HepG2 (cell line): ENCODE data around the gene BAIAP3. TPM values are rescaled to one million over a fixed set of nuclear protein-coding genes. Genes with fewer than 3 reads are reported as not detected.

ENCODE experiments used
- AGO1 ChIP-seq: fragments of 200-400 bp; formaldehyde crosslinking; IDR thresholded peaks from 2 replicates; pipeline ENCODE4 v1.6.1; 2017; ENCODE audit warnings: mild to moderate bottlenecking, low read depth, low read length, moderate library complexity; ENCODE audit not compliant: poor library complexity, severe bottlenecking
- ARHGAP35 ChIP-seq: sonication (generic); formaldehyde crosslinking; IDR thresholded peaks from 2 replicates; pipeline ENCODE4 v1.9.0; 2022; ENCODE audit warnings: mild to moderate bottlenecking, inconsistent platforms, moderate library complexity, missing genetic modification reagents, borderline replicate concordance
- ETV6 ChIP-seq: sonication (generic); formaldehyde crosslinking; conservative IDR thresholded peaks from 2 replicates; pipeline ENCODE4 v1.4.0; 2020; ENCODE audit warnings: missing genetic modification reagents
- FOSL2 ChIP-seq: sonication (generic); formaldehyde crosslinking; IDR thresholded peaks from 2 replicates; pipeline ENCODE4 v1.4.0; 2020; ENCODE audit warnings: missing genetic modification reagents
- FOXA1 ChIP-seq, 2 experiments: fragments of 450-650 bp in 1 of 2; sonication (generic) in 1 of 2; formaldehyde crosslinking in 1 of 2; IDR thresholded peaks; 2 replicates each; pipeline versions ENCODE4 v1.4.0 to v1.6.1; 2016 to 2020; ENCODE audit warnings: missing genetic modification reagents in 1 of 2
- GPBP1L1 ChIP-seq: sonication (generic); formaldehyde crosslinking; IDR thresholded peaks from 2 replicates; pipeline ENCODE4 v1.5.0; 2020; ENCODE audit warnings: mild to moderate bottlenecking, missing genetic modification reagents
- HOMEZ ChIP-seq: IDR thresholded peaks from 2 replicates; pipeline ENCODE4 v1.6.1; 2016; ENCODE audit warnings: low read depth
- KAT8 ChIP-seq: IDR thresholded peaks from 2 replicates; pipeline ENCODE4 v1.6.1; 2016; ENCODE audit warnings: missing genetic modification reagents, missing compliant biosample characterization
- MBD4 ChIP-seq: IDR thresholded peaks from 2 replicates; pipeline ENCODE4 v1.6.1; 2012; ENCODE audit warnings: low read length, inconsistent platforms, borderline replicate concordance
- MIER3 ChIP-seq: IDR thresholded peaks from 2 replicates; pipeline ENCODE4 v1.6.1; 2016; ENCODE audit warnings: missing compliant biosample characterization, borderline replicate concordance
- MNT ChIP-seq: fragments of 450-650 bp; IDR thresholded peaks from 2 replicates; pipeline ENCODE4 v1.6.1; 2016
- SMYD3 ChIP-seq: sonication (generic); formaldehyde crosslinking; IDR thresholded peaks from 2 replicates; pipeline ENCODE4 v1.8.1; 2023; ENCODE audit warnings: mild to moderate bottlenecking, missing genetic modification reagents
- TEAD3 ChIP-seq: optimal IDR thresholded peaks from 2 replicates; pipeline ENCODE3; 2016; ENCODE audit warnings: borderline replicate concordance
- TFE3 ChIP-seq: IDR thresholded peaks from 2 replicates; pipeline ENCODE4 v1.6.1; 2016
- ZNF496 ChIP-seq: sonication (generic); formaldehyde crosslinking; IDR thresholded peaks from 2 replicates; pipeline ENCODE4 v1.8.1; 2023; ENCODE audit warnings: mild to moderate bottlenecking, moderate library complexity, missing genetic modification reagents; ENCODE audit not compliant: insufficient replicate concordance
- ZNF607 ChIP-seq: sonication (generic); formaldehyde crosslinking; IDR thresholded peaks from 2 replicates; pipeline ENCODE4 v1.5.1; 2020; ENCODE audit warnings: missing genetic modification reagents, mild to moderate bottlenecking, borderline replicate concordance
- polyA plus RNA-seq, 8 experiments: library from polyadenylated mRNA; depleted of rRNA in 3 of 8; stranded (reverse) in 7 of 8; unstranded in 1 of 8; fragments of >200 nt; fragmentation: Illumina TruSeq in 4 of 8; extraction: Trizol in 4 of 8; gene quantifications; 2 replicates each; pipeline versions ENCODE4 v1.2.1 to v1.2.3, GENCODE V29; 2011 to 2016; ENCODE audit warnings: low read depth in 4 of 8, missing spikeins in 1 of 8, mixed read lengths in 1 of 8; ENCODE audit not compliant: insufficient read depth in 1 of 8
- total RNA-seq, 5 experiments: library from RNA; depleted of rRNA; stranded (reverse); fragments of >200 nt; fragmentation: Illumina TruSeq; extraction: Trizol; gene quantifications; 2 replicates each; pipeline ENCODE4 v1.2.3, GENCODE V29; 2016; ENCODE audit warnings: low read depth in 1 of 5

The BAIAP3 gene
- total and polyA plus RNA-seq, 2 of the 13 experiments (the other 11 are each of a cell fraction or from before 2014, with no cell fraction given) = 3.2 to 5.7 TPM

GRCh38 chr16:1297018-1297696 is 36.3 kb upstream of the BAIAP3 start (continued):
- TF ChIP-seq GPBP1L1 (CRISPR knock-in tag) (no peak), HOMEZ (peak; percentile 31; the same call in 1 of the 2 replicates), FOXA1 (IDR thresholded peaks at IDR 0.05) (no peak), FOXA1 (CRISPR knock-in tag; IDR thresholded peaks at IDR 0.05) (no peak), AGO1 (no peak), ETV6 (CRISPR knock-in tag) (no peak), SMYD3 (CRISPR knock-in tag) (no peak), ZNF607 (peak; percentile 45; the same call in 1 of the 2 replicates), TFE3 (peak; percentile 98), FOSL2 (CRISPR knock-in tag) (peak; percentile 94), KAT8 (0 out of 2 replicates have a peak, but pooled peaks have one; percentile 21), ZNF496 (CRISPR knock-in tag) (no peak), ARHGAP35 (no peak), MBD4 (no peak), MNT (0 out of 2 replicates have a peak, but pooled peaks have one; percentile 26), MIER3 (CRISPR knock-in tag) (0 out of 2 replicates have a peak, but pooled peaks have one; percentile 22), TEAD3 (CRISPR knock-in tag) (peak; percentile 31)
